Stomach (tissue), 4 donors: ENCODE data around the gene FIGN.

ENCODE experiments used
- POLR2A ChIP-seq, 4 donors: fragments of 450-650 bp; IDR thresholded peaks; one replicate each; pipeline ENCODE4 v1.6.1; 2016; ENCODE audit warnings: antibody characterized with exemption in 4 of 4, control low read depth in 2 of 4, mild to moderate bottlenecking in 1 of 4, moderate library complexity in 1 of 4
- TF ChIP-seq, protein P1 (sequence below), 7 experiments: fragments of 450-650 bp in 4 of 7; fragments of 200-600 bp in 3 of 7; sonication (generic) in 3 of 7; IDR thresholded peaks; one replicate each; pipeline ENCODE4 v1.5.1; 2016 to 2019; ENCODE audit warnings: antibody characterized with exemption in 7 of 7, control low read depth in 2 of 7, mild to moderate bottlenecking in 1 of 7

DNA sequence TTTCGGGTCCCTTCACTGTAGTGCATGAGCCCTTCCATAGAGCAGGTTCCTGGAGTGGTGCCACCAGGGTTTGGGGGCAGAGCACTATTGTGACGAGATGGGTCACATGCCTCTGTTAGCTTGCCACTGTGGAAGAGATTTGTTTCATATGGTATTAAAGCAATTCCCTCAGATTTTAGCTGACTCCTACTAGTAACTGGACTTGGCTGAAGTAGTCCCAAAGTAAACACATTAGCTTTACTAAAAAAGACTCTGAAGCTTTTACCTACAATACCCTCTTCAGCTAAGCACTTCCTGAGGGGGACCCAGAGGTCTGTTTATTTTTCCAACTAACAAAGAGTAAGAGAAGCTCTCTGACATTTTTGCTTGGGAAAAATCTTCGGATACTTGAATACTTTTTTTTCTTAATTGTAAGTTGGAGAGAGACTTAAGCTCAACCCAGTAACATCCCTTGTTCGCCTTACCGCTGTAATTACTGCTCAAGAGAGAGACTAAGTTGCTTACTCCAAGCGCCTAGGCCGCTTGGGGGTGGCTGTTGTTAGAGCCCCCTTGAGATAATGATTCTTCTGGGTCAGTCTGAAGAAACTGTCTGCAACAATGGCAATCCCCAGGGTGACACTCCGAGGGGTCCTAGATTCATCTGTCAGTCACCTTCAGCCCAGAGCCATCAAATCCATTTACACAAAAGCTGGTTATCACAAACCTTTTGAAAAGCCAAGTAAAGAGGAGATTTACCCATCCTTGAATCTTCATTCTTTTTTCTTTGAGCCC is 177.4 kb downstream of the FIGN start:
- TF ChIP-seq, protein P1, sequence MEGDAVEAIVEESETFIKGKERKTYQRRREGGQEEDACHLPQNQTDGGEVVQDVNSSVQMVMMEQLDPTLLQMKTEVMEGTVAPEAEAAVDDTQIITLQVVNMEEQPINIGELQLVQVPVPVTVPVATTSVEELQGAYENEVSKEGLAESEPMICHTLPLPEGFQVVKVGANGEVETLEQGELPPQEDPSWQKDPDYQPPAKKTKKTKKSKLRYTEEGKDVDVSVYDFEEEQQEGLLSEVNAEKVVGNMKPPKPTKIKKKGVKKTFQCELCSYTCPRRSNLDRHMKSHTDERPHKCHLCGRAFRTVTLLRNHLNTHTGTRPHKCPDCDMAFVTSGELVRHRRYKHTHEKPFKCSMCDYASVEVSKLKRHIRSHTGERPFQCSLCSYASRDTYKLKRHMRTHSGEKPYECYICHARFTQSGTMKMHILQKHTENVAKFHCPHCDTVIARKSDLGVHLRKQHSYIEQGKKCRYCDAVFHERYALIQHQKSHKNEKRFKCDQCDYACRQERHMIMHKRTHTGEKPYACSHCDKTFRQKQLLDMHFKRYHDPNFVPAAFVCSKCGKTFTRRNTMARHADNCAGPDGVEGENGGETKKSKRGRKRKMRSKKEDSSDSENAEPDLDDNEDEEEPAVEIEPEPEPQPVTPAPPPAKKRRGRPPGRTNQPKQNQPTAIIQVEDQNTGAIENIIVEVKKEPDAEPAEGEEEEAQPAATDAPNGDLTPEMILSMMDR (IDR thresholded peaks at IDR 0.05) = no peak
- no peak for TF ChIP-seq POLR2A (IDR thresholded peaks at IDR 0.05)
